HG03521 (cell line): ENCODE data around the gene SLC22A2.

Source experiments
- ATAC-seq: cut with Tn5 transposase; IDR thresholded peaks from one replicate; pipeline ENCODE4 v1.9.1; 2021; ENCODE audit warnings: mild to moderate bottlenecking, moderate library complexity; ENCODE audit not compliant: unreplicated experiment

SLC22A2 gene

GRCh38 chr6:160172704-160173103 lies 85.9 kb downstream of the SLC22A2 start:
- ATAC-seq, result no peak

- no peak for ATAC-seq
Measured at GRCh38 chr6:160170018-160170680, 88.5 kb downstream of the SLC22A2 start.

- no peak for ATAC-seq
Measured at GRCh38 chr6:160167604-160168399, 90.8 kb downstream of the SLC22A2 start.
